ENCODE measurements around the gene TMC8. TPM values are rescaled to one million over a fixed set of nuclear protein-coding genes. Genes with fewer than 3 reads are reported as not detected.
"Not testable (repeated sequence)": the region's sequence is repeated elsewhere in the genome, so short reads cannot be mapped to it uniquely, and the experiment has no call there.

The TMC8 gene
- polyA plus RNA-seq, 1 of the 3 experiments (the other 2 are of a cell fraction): 0.18 TPM

GRCh38 chr17:78139861-78140168 lies 9.2 kb downstream of the TMC8 start:
- H3K4me2 ChIP-seq; DNase-seq; H3K9me3 ChIP-seq; H3K4me3 ChIP-seq (ENCODE audit: low read depth in 2 of 2, low read length in 1 of 2); H3K9ac ChIP-seq; H3K36me3 ChIP-seq (replicated peaks in 1 of 2; ENCODE audit: control insufficient read depth in 1 of 2, insufficient read depth in 2 of 2, low read length in 1 of 2); H3K27ac ChIP-seq (ENCODE audit: low read depth in 2 of 2, low read length in 1 of 2); H3K9me2 ChIP-seq; H3F3A ChIP-seq (replicated peaks; ENCODE audit: insufficient read depth); H4K20me1 ChIP-seq (ENCODE audit: insufficient read depth); H3K27me3 ChIP-seq (ENCODE audit: insufficient read depth); H3K79me2 ChIP-seq (ENCODE audit: insufficient read depth); POLR2A ChIA-PET; H2AFZ ChIP-seq (ENCODE audit: low read depth): not testable (repeated sequence)
- CTCF ChIA-PET: interaction anchor here (0.8 to 1.2 kb wide), 4 partner anchors 9 to 111 kb away, joined by 3 to 5 read pairs (median 3); partner anchors contain the start of genes SYNGR2 and TMC8
- H3K4me1 ChIP-seq (ENCODE audit: control insufficient read depth in 1 of 2, insufficient read depth in 2 of 2, low read depth in 1 of 2, low read length in 1 of 2): peaks cover 4 to 13% of the 10 kb centered on the region in 2 experiments; a peak in 2 of 4 replicates
- 89% methylated on average over 12 of the region's 12 CpGs for WGBS (ENCODE audit: low lambda C conversion rate)

DNA sequence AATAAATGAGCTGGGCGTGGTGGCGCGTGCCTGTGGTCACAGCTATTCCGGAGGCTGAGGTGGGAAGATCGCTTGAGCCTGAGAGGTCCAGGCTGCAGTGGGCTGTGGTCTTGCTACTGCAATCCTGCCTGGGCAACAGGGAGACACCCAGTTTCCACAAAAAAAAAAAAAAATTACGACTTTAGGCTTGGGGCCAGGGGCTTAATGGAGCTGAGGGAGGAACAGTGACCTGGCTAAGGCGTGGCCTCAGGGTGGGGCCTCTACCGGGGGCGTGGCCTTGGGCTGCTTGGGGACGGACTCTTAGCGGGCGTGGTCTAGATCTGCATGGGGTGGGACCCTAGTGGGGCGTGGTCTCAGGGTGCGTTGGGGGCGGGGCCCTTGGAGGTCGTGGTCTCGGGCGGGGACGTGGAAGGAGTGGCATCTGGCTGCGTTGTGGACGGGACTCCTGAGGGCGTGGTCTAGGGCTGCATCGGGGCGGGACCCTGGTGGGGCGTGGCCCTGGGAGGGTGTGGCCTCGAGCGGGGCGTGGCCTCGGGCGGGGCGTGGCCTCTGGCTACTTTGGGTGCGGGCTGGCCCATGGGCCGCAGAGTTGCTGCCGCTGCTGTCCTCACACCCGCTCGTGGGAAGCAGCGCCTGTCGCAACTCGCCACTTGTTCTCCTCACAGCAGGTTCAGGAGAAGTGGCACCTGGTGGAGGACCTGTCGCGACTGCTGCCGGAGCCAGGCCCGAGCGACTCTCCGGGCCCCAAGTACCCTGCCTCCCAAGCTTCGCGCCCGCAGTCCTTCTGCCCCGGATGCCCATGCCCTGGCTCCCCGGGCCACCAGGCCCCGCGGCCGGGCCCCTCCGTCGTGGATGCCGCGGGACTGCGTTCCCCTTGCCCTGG lies 9.8 kb downstream of the TMC8 start:
- 61% methylated on average over 41 of the region's 58 CpGs for WGBS (ENCODE audit: low lambda C conversion rate)
- no peaks in the 10 kb centered on the region for H4K20me1 ChIP-seq (ENCODE audit: insufficient read depth)
- no peak overlapping the region; the same call in 1 of the 2 replicates for H2AFZ ChIP-seq (ENCODE audit: low read depth)
- no peaks in the 10 kb centered on the region for H3K36me3 ChIP-seq (replicated peaks in 1 of 2; ENCODE audit: control insufficient read depth in 1 of 2, insufficient read depth in 2 of 2, low read length in 1 of 2)
- H3K9ac ChIP-seq: no peak overlapping the region
- no peaks in the 10 kb centered on the region for H3K79me2 ChIP-seq (ENCODE audit: insufficient read depth)
- no peaks in the 10 kb centered on the region for H3K9me3 ChIP-seq
- TF ChIP-seq CHD2 (IDR thresholded peaks at IDR 0.05; ENCODE audit: low read length, partially characterized antibody) (no peak), RXRA (IDR thresholded peaks at IDR 0.05; ENCODE audit: borderline replicate concordance, low read depth) (no peak), TAF1 (IDR thresholded peaks at IDR 0.05; ENCODE audit: borderline replicate concordance, low read depth, low read length) (no peak), TCF12 (IDR thresholded peaks at IDR 0.05) (no peak), MXI1 (IDR thresholded peaks at IDR 0.05; ENCODE audit: low read depth, low read length) (no peak), RFX5 (IDR thresholded peaks at IDR 0.05; ENCODE audit: low read length) (no peak)
- peaks cover 4 to 19% of the 10 kb centered on the region in 2 experiments; a peak in 2 of 4 replicates for H3K4me1 ChIP-seq (ENCODE audit: control insufficient read depth in 1 of 2, insufficient read depth in 2 of 2, low read depth in 1 of 2, low read length in 1 of 2)
- no peak overlapping the region for H3K4me3 ChIP-seq (ENCODE audit: low read depth in 2 of 2, low read length in 1 of 2)
- H3K27ac ChIP-seq (ENCODE audit: low read depth in 2 of 2, low read length in 1 of 2): no peak overlapping the region
- no peaks in the 10 kb centered on the region for H3K9me2 ChIP-seq
- H3F3A ChIP-seq (replicated peaks; ENCODE audit: insufficient read depth): peaks cover 3% of the 10 kb centered on the region
- no peaks in the 10 kb centered on the region for H3K27me3 ChIP-seq (ENCODE audit: insufficient read depth)
- ChIA-PET CTCF (interaction anchor here (0.8 to 1.8 kb wide), 4 partner anchors 28 to 111 kb away, joined by 3 to 10 read pairs (median 4); partner anchors contain the start of gene SYNGR2), POLR2A (interaction anchor here (0.6 kb wide), 2 partner anchors 9 to 244 kb away, joined by 3 read pairs; no protein-coding TSS in a partner anchor)
- no peak overlapping the region for H3K4me2 ChIP-seq
- DNase-seq: peak; percentile 96

DNA sequence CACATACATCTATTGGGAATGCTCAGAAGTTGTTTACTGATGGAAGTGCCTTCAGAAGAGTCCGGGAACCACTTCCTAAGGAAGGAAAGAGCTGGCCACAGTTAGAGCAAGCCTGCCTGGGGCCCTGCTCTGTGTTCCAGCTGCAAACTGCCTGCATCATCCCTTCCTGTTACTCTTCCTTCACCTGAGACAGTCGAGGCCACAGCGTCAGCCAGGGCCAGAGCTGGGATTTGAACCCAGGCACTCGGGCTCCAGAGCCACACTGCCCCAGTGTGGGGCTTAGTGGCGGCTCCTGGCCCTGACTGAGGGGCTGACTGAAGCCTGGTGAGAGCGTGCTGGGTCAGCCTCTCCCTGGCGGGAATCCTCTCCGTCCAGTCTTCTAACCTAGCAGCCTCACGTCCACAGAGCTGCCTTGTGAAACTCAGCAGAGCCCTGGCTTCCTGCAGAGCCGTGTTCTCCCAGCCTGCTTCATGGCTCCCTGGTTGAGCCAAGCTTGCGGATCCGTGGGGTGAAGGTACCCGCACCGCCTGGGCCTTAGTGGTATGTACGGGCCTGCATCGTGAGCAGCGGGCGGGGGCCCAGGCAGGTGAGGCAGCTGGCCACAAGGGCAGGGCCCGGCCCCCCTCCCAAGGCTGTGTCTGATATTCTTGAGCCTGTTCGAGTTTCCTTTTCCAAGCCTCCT lies 11.0 kb downstream of the TMC8 start:
- Histone ChIP-seq H3K4me1 (ENCODE audit: control insufficient read depth in 1 of 2, insufficient read depth in 2 of 2, low read depth in 1 of 2, low read length in 1 of 2) (peaks cover 4 to 19% of the 10 kb centered on the region in 2 experiments; a peak in 2 of 4 replicates), H3K4me3 (ENCODE audit: low read depth in 2 of 2, low read length in 1 of 2) (no peak overlapping the region), H3K9ac (no peak overlapping the region), H3K79me2 (ENCODE audit: insufficient read depth) (no peaks in the 10 kb centered on the region), H3K27ac (ENCODE audit: low read depth in 2 of 2, low read length in 1 of 2) (no peak overlapping the region), H3K9me2 (no peaks in the 10 kb centered on the region), H3F3A (replicated peaks; ENCODE audit: insufficient read depth) (peaks cover 3% of the 10 kb centered on the region), H3K9me3 (no peaks in the 10 kb centered on the region), H3K27me3 (ENCODE audit: insufficient read depth) (no peaks in the 10 kb centered on the region), H3K36me3 (replicated peaks in 1 of 2; ENCODE audit: control insufficient read depth in 1 of 2, insufficient read depth in 2 of 2, low read length in 1 of 2) (no peaks in the 10 kb centered on the region), H4K20me1 (ENCODE audit: insufficient read depth) (no peaks in the 10 kb centered on the region), H3K4me2 (no peak overlapping the region), H2AFZ (ENCODE audit: low read depth) (no peak overlapping the region)
- TF ChIP-seq FOXM1 (IDR thresholded peaks at IDR 0.05; ENCODE audit: low read depth): no peak
- no peak for TF ChIP-seq YY1 (IDR thresholded peaks at IDR 0.05; ENCODE audit: low read depth)
- no peak for TF ChIP-seq SMC3 (IDR thresholded peaks at IDR 0.05; ENCODE audit: low read depth, low read length)
- TF ChIP-seq GATA2 (CRISPR knock-in tag; IDR thresholded peaks at IDR 0.05): no peak
- no peak for TF ChIP-seq POLR2AphosphoS5 (IDR thresholded peaks at IDR 0.05; ENCODE audit: low read depth, low read length)
- TF ChIP-seq EP300 (IDR thresholded peaks at IDR 0.05; ENCODE audit: borderline replicate concordance in 1 of 2, low read depth in 1 of 2, low read length in 1 of 2): no peak
- TF ChIP-seq RFX5 (IDR thresholded peaks at IDR 0.05; ENCODE audit: low read length): no peak
- no peak for TF ChIP-seq CHD2 (IDR thresholded peaks at IDR 0.05; ENCODE audit: low read length, partially characterized antibody)
- no peak for TF ChIP-seq MEF2A (IDR thresholded peaks at IDR 0.05; ENCODE audit: borderline replicate concordance, low read depth)
- TF ChIP-seq PBX3 (IDR thresholded peaks at IDR 0.05): no peak
- ChIA-PET POLR2A (no interaction called here), CTCF (interaction anchor here (0.6 to 1.8 kb wide), 7 partner anchors 24 to 122 kb away, joined by 3 to 10 read pairs (median 4); partner anchors contain the start of gene BIRC5)
- 90% methylated on average over 15 of the region's 20 CpGs for WGBS (ENCODE audit: low lambda C conversion rate)
- DNase-seq: no peak

All from SK-N-SH (cell line).